NCI-H345 treated with DMSO at 0.1 percent for 48 hours (cell line): ENCODE results near the gene TP53.
"Not testable (repeated sequence)": the region's sequence is repeated elsewhere in the genome, so short reads cannot be mapped to it uniquely, and the experiment has no call there.

Experiments
- DNase-seq: peaks from one replicate; lab custom pipeline; 2025; ENCODE audit not compliant: unreplicated experiment; lab: John Stamatoyannopoulos, UW

Gene TP53

GRCh38 chr17:7676533-7676932, 10.8 kb downstream of the TP53 start:
- DNase-seq, result no peak

GRCh38 chr17:7674934-7675333, 12.4 kb downstream of the TP53 start:
- DNase-seq, result no peak

- DNase-seq, result no peak
Observed at GRCh38 chr17:7673239-7673638, 14.1 kb downstream of the TP53 start.

- no peak for DNase-seq
Observed at GRCh38 chr17:7668482-7668881, 18.8 kb downstream of the TP53 start.

GRCh38 chr17:7667656-7668406, 19.5 kb downstream of the TP53 start:
- no peak for DNase-seq

GRCh38 chr17:7656958-7657609, 30.2 kb downstream of the TP53 start:
- no peak for DNase-seq

GRCh38 chr17:7655541-7655840, 31.8 kb downstream of the TP53 start:
- DNase-seq, result no peak

- DNase-seq, result no peak
Observed at GRCh38 chr17:7654832-7655540, 32.3 kb downstream of the TP53 start.

GRCh38 chr17:7652388-7653356, 34.6 kb downstream of the TP53 start:
- DNase-seq, result no peak

- DNase-seq, result no peak
Observed at GRCh38 chr17:7651665-7652387, 35.5 kb downstream of the TP53 start.

- DNase-seq, result no peak
Observed at GRCh38 chr17:7651097-7651664, 36.1 kb downstream of the TP53 start.

GRCh38 chr17:7650509-7651096, 36.7 kb downstream of the TP53 start, which contains the start of gene ATP1B2:
ATP1B2 (plus strand) TSS chr17:7650926; CDS start chr17:7651519, 593 bp downstream.
- peak; percentile 32 for DNase-seq

GRCh38 chr17:7647018-7647417, 40.3 kb downstream of the TP53 start:
- DNase-seq, result no peak

GRCh38 chr17:7646457-7646856, 40.8 kb downstream of the TP53 start:
- DNase-seq, result no peak

GRCh38 chr17:7644775-7645174, 42.5 kb downstream of the TP53 start:
- DNase-seq, result no peak

GRCh38 chr17:7641635-7642034, 45.7 kb downstream of the TP53 start:
- DNase-seq, result not testable (repeated sequence)

- DNase-seq, result no peak
Observed at GRCh38 chr17:7640783-7641182, 46.5 kb downstream of the TP53 start.

- DNase-seq, result no peak
Observed at GRCh38 chr17:7636163-7636562, 51.1 kb downstream of the TP53 start.

- DNase-seq, result no peak
Observed at GRCh38 chr17:7634384-7634783, 52.9 kb downstream of the TP53 start.

- no peak for DNase-seq
Observed at GRCh38 chr17:7633093-7633492, 54.2 kb downstream of the TP53 start.
